ENCODE data around the gene ARHGEF28. TPM values are rescaled to one million over a fixed set of nuclear protein-coding genes. Genes with fewer than 3 reads are reported as not detected.

Gene ARHGEF28
- total RNA-seq, 4 donors from 2014 or later: 0.52 to 1.2 (median 0.98) TPM

DNA sequence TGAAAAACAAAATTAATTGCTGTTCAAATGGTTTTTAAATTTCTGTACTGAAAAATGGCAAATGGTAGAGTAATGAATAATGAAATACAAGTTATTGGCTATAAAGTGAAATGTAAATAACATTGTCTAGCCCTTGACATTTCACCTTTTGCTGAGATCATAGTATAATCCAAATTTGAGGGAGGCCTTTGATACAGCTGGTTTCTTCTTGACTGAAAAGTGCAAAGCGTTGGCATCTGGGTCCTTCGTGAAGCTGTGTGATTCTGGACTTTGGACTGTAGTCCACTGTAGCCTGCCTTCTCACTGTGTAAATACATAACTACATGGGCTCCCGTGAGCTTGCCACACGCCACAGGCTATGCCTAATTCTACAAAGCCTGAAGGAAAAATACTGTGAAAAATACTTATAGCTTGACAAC, 52.3 kb downstream of the ARHGEF28 start:
- Histone ChIP-seq H3K27ac (no peak overlapping the region), H3K27me3 (no peaks in the 10 kb centered on the region), H3K9me3 (no peaks in the 10 kb centered on the region), H3K4me3 (no peak overlapping the region), H3K4me1 (no peaks in the 10 kb centered on the region), H3K36me3 (no peaks in the 10 kb centered on the region)
- TF ChIP-seq, protein P1, sequence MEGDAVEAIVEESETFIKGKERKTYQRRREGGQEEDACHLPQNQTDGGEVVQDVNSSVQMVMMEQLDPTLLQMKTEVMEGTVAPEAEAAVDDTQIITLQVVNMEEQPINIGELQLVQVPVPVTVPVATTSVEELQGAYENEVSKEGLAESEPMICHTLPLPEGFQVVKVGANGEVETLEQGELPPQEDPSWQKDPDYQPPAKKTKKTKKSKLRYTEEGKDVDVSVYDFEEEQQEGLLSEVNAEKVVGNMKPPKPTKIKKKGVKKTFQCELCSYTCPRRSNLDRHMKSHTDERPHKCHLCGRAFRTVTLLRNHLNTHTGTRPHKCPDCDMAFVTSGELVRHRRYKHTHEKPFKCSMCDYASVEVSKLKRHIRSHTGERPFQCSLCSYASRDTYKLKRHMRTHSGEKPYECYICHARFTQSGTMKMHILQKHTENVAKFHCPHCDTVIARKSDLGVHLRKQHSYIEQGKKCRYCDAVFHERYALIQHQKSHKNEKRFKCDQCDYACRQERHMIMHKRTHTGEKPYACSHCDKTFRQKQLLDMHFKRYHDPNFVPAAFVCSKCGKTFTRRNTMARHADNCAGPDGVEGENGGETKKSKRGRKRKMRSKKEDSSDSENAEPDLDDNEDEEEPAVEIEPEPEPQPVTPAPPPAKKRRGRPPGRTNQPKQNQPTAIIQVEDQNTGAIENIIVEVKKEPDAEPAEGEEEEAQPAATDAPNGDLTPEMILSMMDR (IDR thresholded peaks at IDR 0.05 in 4 of 5, conservative IDR thresholded peaks at IDR 0.05 in 1 of 5): no peak
- TF ChIP-seq POLR2A (IDR thresholded peaks at IDR 0.05): no peak
- ATAC-seq (no peak), DNase-seq (no peak)
- in situ Hi-C loops (cut with MboI; ENCODE audit: low sequenced_read_pairs in 4 of 4): no loop called here
- intact Hi-C loops (cut with DNase I; ENCODE audit: low total_unique reads): no loop called here

DNA sequence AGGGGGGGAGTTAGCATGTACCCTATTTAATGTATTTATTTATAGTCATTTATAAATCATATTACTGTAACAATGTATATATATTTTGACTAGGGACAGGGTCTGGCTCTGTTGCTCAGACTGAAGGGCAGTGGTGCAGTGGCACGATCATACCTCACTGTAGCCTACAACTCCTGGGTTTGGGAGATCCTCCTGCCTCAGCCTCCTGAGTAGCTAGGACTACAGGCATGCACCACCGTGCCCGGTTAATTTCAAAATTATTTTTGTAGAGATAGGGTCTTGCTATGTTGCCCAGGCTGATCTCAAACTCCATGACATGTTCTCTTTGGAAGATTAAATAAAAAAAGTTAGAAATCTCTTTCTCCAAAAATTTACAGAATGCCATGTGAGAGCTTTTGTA, 52.8 kb downstream of the ARHGEF28 start:
- no peaks in the 10 kb centered on the region for H3K4me1 ChIP-seq

DNA sequence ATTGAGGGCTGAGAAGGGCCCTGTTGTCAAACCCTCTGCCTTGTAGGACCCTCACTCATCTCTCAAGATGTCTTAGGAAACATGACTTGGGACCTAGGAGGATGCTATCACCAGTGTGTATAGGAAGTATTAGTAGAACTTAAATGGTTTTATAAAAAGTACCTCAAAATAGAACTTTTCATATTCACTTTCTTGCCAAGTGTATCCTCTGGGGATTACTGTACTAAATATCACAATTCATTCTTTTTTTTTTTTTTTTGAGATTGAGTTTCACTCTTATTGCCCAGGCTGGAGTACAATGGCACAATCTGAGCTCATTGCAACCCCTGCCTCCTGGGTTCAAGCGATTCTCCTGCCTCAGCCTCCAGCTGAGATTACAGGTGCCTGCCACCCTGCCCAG, 56.2 kb downstream of the ARHGEF28 start:
- ATAC-seq (no peak), DNase-seq (no peak)
- in situ Hi-C loops (cut with MboI; ENCODE audit: low sequenced_read_pairs in 4 of 4) (no loop called here), intact Hi-C loops (cut with DNase I; ENCODE audit: low total_unique reads) (no loop called here)
- no peaks in the 10 kb centered on the region for H3K4me1 ChIP-seq
- H3K27me3 ChIP-seq: no peaks in the 10 kb centered on the region
- no peak overlapping the region for H3K4me3 ChIP-seq
- H3K27ac ChIP-seq: no peak overlapping the region
- H3K36me3 ChIP-seq: no peaks in the 10 kb centered on the region
- no peak for TF ChIP-seq POLR2A (IDR thresholded peaks at IDR 0.05)
- TF ChIP-seq, protein P1 (IDR thresholded peaks at IDR 0.05 in 4 of 5, conservative IDR thresholded peaks at IDR 0.05 in 1 of 5): no peak
- no peaks in the 10 kb centered on the region for H3K9me3 ChIP-seq

More for the DNA sequence above, 52.8 kb downstream of the ARHGEF28 start:
- H3K27me3 ChIP-seq: no peaks in the 10 kb centered on the region
- DNase-seq (no peak), ATAC-seq (no peak)
- no peaks in the 10 kb centered on the region for H3K9me3 ChIP-seq
- intact Hi-C loops (cut with DNase I; ENCODE audit: low total_unique reads): no loop called here
- in situ Hi-C loops (cut with MboI; ENCODE audit: low sequenced_read_pairs in 4 of 4): no loop called here
- H3K27ac ChIP-seq: no peak overlapping the region
- no peak overlapping the region for H3K4me3 ChIP-seq
- H3K36me3 ChIP-seq: no peaks in the 10 kb centered on the region
- TF ChIP-seq POLR2A (IDR thresholded peaks at IDR 0.05): no peak
- TF ChIP-seq, protein P1 (IDR thresholded peaks at IDR 0.05 in 4 of 5, conservative IDR thresholded peaks at IDR 0.05 in 1 of 5): no peak

DNA sequence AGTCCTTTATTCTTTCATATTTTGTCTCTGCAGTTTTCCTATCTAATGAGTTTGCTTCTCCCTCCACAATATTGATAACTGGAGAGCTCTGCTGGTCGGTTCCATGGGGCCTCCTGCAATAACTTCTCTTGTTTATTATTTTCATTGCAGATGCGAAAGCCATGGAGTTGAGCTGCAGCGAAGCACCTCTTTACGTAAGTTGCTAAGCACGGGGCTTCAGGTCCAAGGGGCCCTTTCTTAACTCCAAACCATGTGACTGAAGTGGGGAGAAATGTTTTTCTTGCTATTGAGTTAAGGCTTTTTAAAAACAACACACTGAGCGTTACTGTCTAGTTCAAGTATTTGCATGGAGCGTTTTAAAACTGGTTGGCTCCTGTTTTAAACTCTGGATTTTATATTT, 58.7 kb downstream of the ARHGEF28 start:
- Histone ChIP-seq H3K9me3 (no peaks in the 10 kb centered on the region), H3K4me1 (no peaks in the 10 kb centered on the region), H3K27ac (no peak overlapping the region), H3K36me3 (no peaks in the 10 kb centered on the region), H3K4me3 (no peak overlapping the region), H3K27me3 (no peaks in the 10 kb centered on the region)
- ATAC-seq (no peak), DNase-seq (no peak)
- TF ChIP-seq, protein P1 (IDR thresholded peaks at IDR 0.05 in 4 of 5, conservative IDR thresholded peaks at IDR 0.05 in 1 of 5): no peak
- no peak for TF ChIP-seq POLR2A (IDR thresholded peaks at IDR 0.05)
- intact Hi-C loops (cut with DNase I; ENCODE audit: low total_unique reads): no loop called here
- in situ Hi-C loops (cut with MboI; ENCODE audit: low sequenced_read_pairs in 4 of 4): no loop called here

DNA sequence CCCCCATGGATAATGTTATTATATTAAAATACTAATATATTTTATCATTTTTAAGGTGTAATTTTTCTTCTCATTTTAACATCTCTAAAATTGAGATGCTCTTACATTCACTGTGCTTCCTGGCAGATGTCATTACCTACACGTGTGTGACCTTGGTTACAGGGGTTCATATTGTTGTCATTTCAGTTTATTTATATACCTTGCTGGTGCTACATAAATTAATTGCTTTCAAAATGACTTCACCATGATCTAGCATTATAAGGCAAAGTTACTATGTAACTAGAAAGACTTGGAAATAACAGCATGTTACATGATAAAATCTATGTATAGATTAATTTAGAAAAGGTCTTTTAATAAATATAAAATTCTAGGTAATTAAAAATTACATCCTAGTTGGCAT, 60.9 kb downstream of the ARHGEF28 start:
- ATAC-seq (no peak), DNase-seq (no peak)
- Histone ChIP-seq H3K4me1 (no peaks in the 10 kb centered on the region), H3K36me3 (no peaks in the 10 kb centered on the region), H3K27me3 (no peaks in the 10 kb centered on the region), H3K27ac (no peak overlapping the region), H3K4me3 (no peak overlapping the region), H3K9me3 (no peaks in the 10 kb centered on the region)
- in situ Hi-C loops (cut with MboI; ENCODE audit: low sequenced_read_pairs in 4 of 4): no loop called here
- intact Hi-C loops (cut with DNase I; ENCODE audit: low total_unique reads): no loop called here
- TF ChIP-seq POLR2A (IDR thresholded peaks at IDR 0.05): no peak
- TF ChIP-seq, protein P1 (IDR thresholded peaks at IDR 0.05 in 4 of 5, conservative IDR thresholded peaks at IDR 0.05 in 1 of 5): no peak
